Ureter (tissue), 1 donor: ENCODE results near the gene PNPLA5. TPM values are rescaled to one million over a fixed set of nuclear protein-coding genes. Genes with fewer than 3 reads are reported as not detected.
A peak's percentile ranks its signal among the peaks of the same experiment; 100 is the strongest.
"Not testable (repeated sequence)": the region's sequence is repeated elsewhere in the genome, so short reads cannot be mapped to it uniquely, and the experiment has no call there.

Experiments used
- DNase-seq: peaks from one replicate; pipeline ENCODE4 v3.0.0-alpha.2; 2020; ENCODE audit warnings: low spot score
- total RNA-seq: library from RNA; stranded (reverse); gene quantifications from one replicate; pipeline ENCODE4 v1.2.4, GENCODE V29; 2023
- donor health status: DM: yes; HTN: yes; CAD: no.

Gene PNPLA5, protein sequence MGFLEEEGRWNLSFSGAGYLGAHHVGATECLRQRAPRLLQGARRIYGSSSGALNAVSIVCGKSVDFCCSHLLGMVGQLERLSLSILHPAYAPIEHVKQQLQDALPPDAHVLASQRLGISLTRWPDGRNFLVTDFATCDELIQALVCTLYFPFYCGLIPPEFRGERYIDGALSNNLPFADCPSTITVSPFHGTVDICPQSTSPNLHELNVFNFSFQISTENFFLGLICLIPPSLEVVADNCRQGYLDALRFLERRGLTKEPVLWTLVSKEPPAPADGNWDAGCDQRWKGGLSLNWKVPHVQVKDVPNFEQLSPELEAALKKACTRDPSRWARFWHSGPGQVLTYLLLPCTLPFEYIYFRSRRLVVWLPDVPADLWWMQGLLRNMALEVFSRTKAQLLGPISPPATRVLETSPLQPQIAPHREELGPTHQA
- total RNA-seq, result not detected

- DNase-seq, result no peak
Observed at GRCh38 chr22:43891360-43892182, at the start of gene PNPLA5. Gene PNPLA5, minus strand, starts transcription at chr22:43892013. Its CDS starts 133 bp downstream, at chr22:43891880.

DNA sequence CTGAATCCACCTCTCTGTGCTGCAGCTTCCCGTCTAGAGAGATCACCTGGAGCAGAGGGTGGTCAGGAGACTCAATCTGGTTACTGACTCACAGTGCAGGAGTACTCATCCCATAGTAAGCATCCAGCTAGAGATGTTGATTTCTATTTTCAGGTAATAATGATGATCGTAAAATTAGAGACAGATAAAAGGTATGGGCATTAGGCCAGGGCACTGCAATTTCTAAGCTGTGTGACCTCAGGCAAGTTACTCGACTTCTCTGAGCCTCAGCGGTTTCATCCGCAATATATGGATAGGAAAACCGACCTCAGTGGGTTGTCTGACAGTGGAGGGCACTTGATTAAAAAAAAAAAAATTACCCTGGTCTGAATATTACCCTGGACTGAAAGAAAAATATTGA lies 49.6 kb upstream of the PNPLA5 start:
- no peak for DNase-seq

DNA sequence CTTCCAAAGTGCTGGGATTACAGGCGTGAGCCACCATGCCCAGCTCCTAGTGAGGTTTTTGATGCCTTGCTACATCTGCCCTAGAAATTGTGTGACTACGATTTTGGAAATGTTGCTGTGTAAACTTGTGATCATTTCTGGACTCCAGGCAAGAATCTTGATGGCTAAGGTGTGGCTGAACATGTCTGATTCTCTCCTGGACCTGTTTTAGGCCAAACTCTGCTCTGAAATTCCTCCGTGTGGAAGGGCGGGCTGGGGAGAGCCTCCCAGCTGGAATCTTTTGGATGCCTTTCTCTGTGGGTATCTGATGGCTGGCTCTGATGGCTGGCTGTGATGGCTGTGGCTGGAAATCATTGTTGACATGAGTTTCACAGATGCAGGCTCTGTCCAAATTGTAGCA lies 40.0 kb upstream of the PNPLA5 start:
- DNase-seq, result no peak

DNA sequence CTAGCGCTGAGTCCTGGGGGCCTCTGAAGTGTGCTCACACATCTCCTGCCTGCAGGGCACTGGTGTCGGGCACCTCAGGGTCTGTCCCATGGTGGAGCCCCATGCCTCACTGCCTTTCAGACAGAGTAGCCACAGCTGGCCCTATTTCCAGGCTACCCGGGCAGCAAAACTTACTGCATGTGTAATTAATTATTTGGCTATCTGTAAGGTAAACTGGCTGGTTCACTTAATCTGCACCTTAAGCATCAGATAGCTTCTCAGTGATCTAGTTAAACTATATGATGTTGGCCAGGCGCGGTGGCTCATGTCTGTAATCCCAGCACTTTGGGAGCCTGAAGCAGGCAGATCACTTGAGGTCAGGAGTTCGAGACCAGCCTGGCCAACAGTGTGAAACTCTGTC lies 37.1 kb upstream of the PNPLA5 start:
- no peak for DNase-seq

GRCh38 chr22:43928468-43928867 lies 36.7 kb upstream of the PNPLA5 start:
- no peak for DNase-seq

DNA sequence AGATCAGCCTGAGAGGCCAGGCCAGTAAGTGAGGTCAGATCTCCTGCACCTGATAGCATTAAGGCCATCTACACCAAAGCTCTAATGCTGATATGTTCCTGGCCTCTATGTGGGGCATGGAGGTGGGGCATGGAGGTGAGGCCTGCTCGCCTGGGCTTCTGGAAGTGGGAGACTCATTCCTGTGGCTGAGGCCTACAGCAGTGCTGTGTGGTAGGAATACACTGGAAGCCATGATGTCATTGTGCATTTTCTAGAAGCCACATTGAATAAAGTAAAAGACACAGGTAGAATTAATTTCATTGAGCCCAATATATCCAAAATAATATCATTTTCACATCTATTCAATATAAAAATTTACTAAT lies 34.5 kb upstream of the PNPLA5 start:
- no peak for DNase-seq

- DNase-seq, result peak; percentile 64
Observed at GRCh38 chr22:43925433-43926348, 33.9 kb upstream of the PNPLA5 start.

DNA sequence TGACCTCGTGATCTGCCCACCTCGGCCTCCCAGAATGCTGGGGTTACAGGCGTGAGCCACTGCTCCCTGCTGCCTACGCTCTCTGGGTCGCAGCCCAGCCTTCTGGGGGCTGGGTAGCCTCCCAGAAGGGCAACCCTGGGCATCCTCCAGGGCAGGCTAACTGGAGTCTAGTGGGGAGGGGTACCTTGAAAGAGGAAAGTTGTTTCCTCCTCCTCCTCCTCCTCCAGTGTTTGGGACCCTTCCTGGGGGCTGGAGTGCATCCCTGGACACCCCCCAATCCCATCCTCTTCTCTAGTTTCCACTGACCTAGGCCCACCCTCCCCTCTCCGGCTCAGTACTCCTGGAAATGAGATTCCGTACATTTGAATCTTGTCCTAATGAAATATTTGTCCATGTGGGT lies 33.1 kb upstream of the PNPLA5 start:
- DNase-seq, result no peak

- DNase-seq, result peak; percentile 90
Observed at GRCh38 chr22:43923631-43924464, 32.0 kb upstream of the PNPLA5 start, which contains the start of gene PNPLA3. Gene PNPLA3, plus strand, starts transcription at chr22:43923805. Its CDS starts 107 bp downstream, at chr22:43923912.

- DNase-seq, result no peak
Observed at GRCh38 chr22:43923191-43923590, 31.4 kb upstream of the PNPLA5 start.

DNA sequence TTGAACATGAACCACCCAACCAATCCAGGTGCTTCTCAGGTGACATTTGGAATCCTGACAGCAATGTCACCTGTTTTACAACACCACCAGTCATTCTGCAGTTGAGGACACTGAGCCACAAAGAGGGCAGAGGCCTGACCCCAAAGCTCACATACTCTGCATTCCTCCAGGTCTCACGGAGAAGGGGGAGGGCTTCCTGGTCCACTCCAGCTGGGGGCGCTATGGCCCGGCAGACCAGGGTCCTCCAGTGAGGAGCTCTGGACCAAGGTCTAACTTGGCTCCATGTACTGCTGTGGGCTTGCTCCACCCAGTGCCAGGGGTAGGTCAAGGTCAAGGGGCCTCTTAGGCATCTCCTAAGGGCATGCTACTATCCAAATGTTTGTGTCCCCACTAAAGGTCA lies 30.3 kb upstream of the PNPLA5 start:
- DNase-seq, result no peak

DNA sequence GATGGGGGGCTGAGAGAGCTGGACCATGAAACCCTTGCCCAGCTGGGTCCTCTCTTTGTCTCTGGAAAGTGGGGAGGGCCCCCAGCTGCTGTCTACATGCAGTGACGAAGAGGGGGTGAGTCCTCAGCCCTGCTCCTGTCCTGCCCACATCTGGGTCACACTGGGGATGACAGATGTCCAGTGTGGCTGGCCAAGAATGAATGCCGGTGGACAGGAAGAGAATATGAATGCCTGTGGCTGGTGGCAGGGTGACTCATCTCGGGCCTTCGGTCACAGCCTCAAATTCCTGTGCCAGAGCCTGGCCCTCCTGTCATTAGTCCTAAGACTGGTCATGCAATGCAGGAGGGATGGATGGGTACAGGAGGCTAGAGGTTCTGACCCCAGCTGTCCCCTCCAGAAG lies 29.6 kb upstream of the PNPLA5 start:
- DNase-seq, result no peak

DNA sequence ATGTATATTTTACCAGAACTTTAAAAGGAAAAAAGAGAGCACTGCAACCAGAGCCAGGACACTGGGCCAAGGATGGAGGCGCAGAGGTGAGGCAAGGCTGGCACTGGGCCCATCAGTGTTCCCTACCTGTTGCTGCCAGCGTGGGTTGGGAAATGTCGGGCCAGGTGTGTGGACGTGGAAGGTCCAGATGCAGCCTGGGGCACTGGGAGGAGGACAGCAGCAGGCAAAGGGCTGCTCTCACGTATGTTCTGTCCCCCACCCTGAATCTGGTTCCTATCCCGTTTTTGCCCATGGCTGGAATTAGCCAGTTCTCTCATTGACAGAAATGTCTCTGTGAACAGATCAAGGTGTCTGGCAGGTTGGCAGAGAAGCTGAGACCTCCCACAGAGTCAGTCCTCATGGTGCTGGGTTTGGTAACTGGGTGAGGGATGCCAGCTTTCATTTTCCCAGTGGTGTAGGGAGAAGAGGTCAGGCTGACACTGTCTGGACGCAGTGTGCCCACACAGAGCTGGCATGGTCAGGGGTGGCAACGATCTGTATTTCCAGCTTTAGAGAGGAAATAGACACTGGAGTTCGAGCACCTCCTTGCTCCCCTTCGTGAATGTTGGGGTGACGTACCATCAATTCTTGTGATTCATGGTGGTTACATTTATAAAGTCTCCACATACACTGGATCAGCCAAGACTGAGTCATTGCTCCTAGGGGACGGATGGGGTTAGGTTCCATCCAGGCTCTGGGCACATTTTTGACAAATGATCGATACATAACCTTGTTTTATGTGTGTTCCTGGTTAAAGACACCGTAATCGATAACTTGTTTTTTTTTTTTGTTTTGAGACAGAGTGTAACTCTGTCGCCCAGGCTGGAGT lies 27.5 kb upstream of the PNPLA5 start:
- DNase-seq, result no peak

DNA sequence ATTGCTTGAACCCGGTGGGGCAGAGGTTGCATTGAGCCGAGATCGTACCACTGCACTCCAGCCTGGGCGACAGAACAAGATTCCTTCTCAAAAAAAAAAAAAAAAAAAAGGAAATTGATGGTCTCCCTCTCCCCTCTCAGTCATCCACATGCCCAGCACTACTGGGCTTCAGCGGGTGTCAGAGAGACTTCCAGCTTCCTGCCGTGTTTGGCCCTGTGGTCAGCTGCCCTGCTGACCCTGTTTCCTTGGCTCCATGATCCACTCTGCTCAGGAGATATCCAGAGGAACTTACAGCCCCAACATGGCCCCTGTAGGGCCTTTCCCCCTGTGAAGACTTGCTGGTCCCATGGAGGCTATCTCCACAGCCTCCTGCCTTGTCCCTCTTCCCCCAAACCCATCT lies 25.7 kb upstream of the PNPLA5 start:
- no peak for DNase-seq

- DNase-seq, result no peak
Observed at GRCh38 chr22:43911351-43911750, 19.5 kb upstream of the PNPLA5 start.

DNA sequence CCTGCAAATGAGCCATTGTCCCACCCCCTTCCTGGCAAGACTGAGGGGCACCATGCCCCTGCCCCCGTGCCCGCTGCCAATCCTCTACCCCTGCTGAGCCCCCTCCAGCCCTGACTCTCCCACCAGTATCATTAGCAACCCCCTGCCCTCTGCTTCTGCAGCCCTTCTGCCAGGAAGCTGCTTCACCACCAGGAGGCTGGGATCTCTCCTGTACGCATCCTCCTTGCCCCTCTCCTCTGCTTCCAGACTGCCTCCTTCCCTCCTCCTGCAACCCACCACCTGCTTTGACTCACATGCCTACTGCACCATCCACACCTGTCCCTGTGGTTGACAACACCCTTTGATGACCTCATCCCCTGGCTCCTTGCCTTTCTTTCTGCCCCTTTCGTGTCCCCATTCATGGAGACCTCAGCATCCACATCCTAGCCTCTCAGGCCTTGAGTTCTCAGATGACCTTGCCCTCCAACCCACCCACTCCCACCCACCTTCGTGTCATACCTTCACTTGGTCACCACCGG lies 18.4 kb upstream of the PNPLA5 start:
- DNase-seq, result no peak

DNA sequence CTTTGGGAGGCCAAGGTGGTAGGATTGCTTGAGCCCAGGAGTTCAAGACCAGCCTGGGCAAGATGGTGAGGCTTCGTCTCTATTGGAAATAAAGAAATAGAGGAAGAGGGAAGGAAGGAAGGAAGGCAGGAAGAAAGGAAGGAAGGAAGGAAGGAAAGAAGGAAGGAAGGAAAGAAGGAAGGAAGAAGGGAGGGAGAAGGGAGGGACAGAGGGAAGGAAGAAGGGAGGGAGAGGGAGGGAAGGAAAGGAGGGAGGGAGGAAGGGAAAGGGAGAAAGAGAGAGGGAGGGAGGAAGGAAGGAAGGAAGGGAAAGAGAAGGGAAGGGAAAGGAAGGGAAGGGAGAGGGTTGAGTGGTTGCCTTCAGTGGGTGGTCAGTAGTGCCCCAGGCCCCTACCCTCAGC lies 17.9 kb upstream of the PNPLA5 start:
- DNase-seq, result no peak

DNA sequence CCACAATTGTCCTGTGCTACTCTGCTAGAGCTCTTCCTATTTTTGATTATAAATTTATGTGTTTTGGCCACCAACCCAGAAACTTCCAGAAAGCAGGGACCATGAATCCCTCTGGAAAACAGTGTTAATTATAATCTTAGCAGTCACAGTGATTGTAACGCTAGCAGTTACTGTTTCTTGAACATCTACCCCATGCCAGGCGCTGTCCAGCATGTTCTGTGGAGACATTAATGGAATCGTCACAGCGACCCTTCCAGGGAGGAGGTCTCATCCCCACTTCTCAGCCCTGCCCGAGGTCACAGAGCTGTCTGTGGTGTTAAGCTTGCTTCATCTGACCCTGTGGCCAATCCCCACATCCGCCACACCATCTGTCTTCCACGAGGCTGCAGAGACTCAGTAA lies 13.9 kb upstream of the PNPLA5 start:
- no peak for DNase-seq

GRCh38 chr22:43904412-43904811 lies 12.6 kb upstream of the PNPLA5 start:
- not testable (repeated sequence) for DNase-seq

DNA sequence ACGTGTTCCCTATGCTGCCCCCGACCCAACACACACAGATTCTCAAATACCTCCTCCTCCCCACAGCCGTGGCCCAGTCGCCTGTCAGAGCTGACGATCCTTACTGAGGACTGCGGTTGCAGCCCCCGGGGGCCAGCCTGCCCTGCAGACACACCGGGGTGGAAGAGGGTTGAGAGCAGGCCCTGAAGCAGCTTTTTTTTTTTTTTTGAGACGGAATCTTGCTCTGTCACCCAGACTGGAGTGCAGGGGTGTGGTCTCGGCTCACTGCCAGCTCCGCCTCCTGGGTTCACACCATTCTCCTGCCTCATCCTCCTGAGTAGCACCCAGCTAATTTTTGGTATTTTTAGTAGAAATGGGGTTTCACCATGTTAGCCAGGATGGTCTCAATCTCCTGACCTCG lies 11.2 kb upstream of the PNPLA5 start:
- not testable (repeated sequence) for DNase-seq
